Measurements from ENCODE around the gene TCF4. TPM values are rescaled to one million over a fixed set of nuclear protein-coding genes. Genes with fewer than 3 reads are reported as not detected.

TCF4 gene
- total RNA-seq, 1 experiment from 2014 or later, result 104 TPM

GRCh38 chr18:55236150-55236931, 351.7 kb downstream of the TCF4 start:
- CTCF ChIA-PET, result no interaction called here
- peaks cover 29% of the 10 kb centered on the region for H3K36me3 Mint-ChIP-seq
- DNase-seq (ENCODE audit: low spot score) (no peak), ATAC-seq (no peak)
- H3K9me3 Mint-ChIP-seq, result no peaks in the 10 kb centered on the region
- peaks cover 21% of the 10 kb centered on the region for H3K4me1 Mint-ChIP-seq
- H3K27ac Mint-ChIP-seq, result no peak overlapping the region
- no peaks in the 10 kb centered on the region for H3K27me3 Mint-ChIP-seq (ENCODE audit: low read depth)
- TF ChIP-seq ZNF219 (CRISPR knock-in tag; IDR thresholded peaks at IDR 0.05; ENCODE audit: borderline replicate concordance) (no peak), NFATC4 (CRISPR knock-in tag; IDR thresholded peaks at IDR 0.05) (no peak), CBFB (CRISPR knock-in tag; IDR thresholded peaks at IDR 0.05; ENCODE audit: low read depth) (no peak), AFF4 (CRISPR knock-in tag; IDR thresholded peaks at IDR 0.05; ENCODE audit: borderline replicate concordance) (no peak), NR3C1 (CRISPR knock-in tag; conservative IDR thresholded peaks at IDR 0.05; ENCODE audit: low read depth) (no peak), ZNF671 (CRISPR knock-in tag; IDR thresholded peaks at IDR 0.05) (no peak), SMAD4 (CRISPR knock-in tag; IDR thresholded peaks at IDR 0.05) (no peak), ZNF263 (CRISPR knock-in tag; IDR thresholded peaks at IDR 0.05; ENCODE audit: low read depth) (no peak), ZNF396 (CRISPR knock-in tag; IDR thresholded peaks at IDR 0.05; ENCODE audit: borderline replicate concordance) (no peak), FOXP4 (CRISPR knock-in tag; IDR thresholded peaks at IDR 0.05) (no peak), ZNF416 (CRISPR knock-in tag; IDR thresholded peaks at IDR 0.05) (no peak), PRDM15 (CRISPR knock-in tag; IDR thresholded peaks at IDR 0.05) (no peak), TEAD1 (CRISPR knock-in tag; IDR thresholded peaks at IDR 0.05) (no peak), IRF1 (CRISPR knock-in tag; IDR thresholded peaks at IDR 0.05) (no peak)
- no peak overlapping the region for H3K4me3 Mint-ChIP-seq
- POLR2A ChIA-PET, result interaction anchor here (0.6 kb wide), 1 partner anchor 165 kb away, joined by 3 read pairs; no protein-coding TSS in a partner anchor

GRCh38 chr18:55235094-55235461, 352.9 kb downstream of the TCF4 start:
- no peaks in the 10 kb centered on the region for H3K9me3 Mint-ChIP-seq
- ATAC-seq (no peak), DNase-seq (ENCODE audit: low spot score) (no peak)
- no peak overlapping the region for H3K4me3 Mint-ChIP-seq
- peaks cover 11% of the 10 kb centered on the region for H3K4me1 Mint-ChIP-seq
- POLR2A ChIA-PET, result no interaction called here
- CTCF ChIA-PET, result interaction anchor here (0.7 to 1.9 kb wide), 39 partner anchors 9 to 626 kb away, joined by 3 to 20 read pairs (median 4); no protein-coding TSS in a partner anchor
- H3K27me3 Mint-ChIP-seq (ENCODE audit: low read depth), result no peaks in the 10 kb centered on the region
- peaks cover 42% of the 10 kb centered on the region for H3K36me3 Mint-ChIP-seq
- no peak overlapping the region for H3K27ac Mint-ChIP-seq
- no peak for TF ChIP-seq CTCF (IDR thresholded peaks at IDR 0.05)
- no peak for TF ChIP-seq ATF6 (CRISPR knock-in tag; IDR thresholded peaks at IDR 0.05)
- TF ChIP-seq PRDM15 (CRISPR knock-in tag; IDR thresholded peaks at IDR 0.05), result no peak

Data from WTC11 (cell line).